ENCODE results near the gene COX7B2. TPM values are rescaled to one million over a fixed set of nuclear protein-coding genes. Genes with fewer than 3 reads are reported as not detected.
A peak's percentile ranks its signal among the peaks of the same experiment; 100 is the strongest.

The COX7B2 gene, protein sequence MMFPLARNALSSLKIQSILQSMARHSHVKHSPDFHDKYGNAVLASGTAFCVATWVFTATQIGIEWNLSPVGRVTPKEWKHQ
- not detected in 2 replicates for total RNA-seq (2014; rRNA removed; shearing (Covaris generic))

DNA sequence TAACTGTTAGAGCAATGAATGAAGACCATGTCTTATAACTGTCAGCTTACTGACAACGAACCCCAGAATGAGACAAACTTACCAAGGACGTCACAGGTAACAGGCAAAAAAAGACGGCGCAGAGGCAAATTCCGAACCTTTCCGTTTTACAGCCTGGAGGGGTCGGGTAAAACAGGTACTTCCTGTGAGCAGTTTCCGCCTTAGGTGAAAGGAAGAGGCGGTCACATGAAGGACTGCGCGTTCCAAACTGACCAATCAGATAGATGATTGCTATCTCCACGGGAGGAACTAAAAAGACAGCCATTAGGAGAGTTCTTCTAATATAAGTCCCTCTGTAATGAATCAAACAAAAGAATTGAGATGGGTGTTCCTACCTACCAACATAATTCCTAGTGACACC, at the start of gene COX7B2:
TSS of gene COX7B2 (minus strand) at position 168 of the 400 bp plus-strand sequence. CDS start 174,053 bp downstream, outside the sequence.
- Histone ChIP-seq H3K27ac (no peak within 1 kb of the TSS), H3K9me3 (replicated peaks) (no peaks in the 10 kb centered on the region), H3K36me3 (no peaks in the 10 kb centered on the region), H3K4me3 (no peak within 1 kb of the TSS), H3K27me3 (no peaks in the 10 kb centered on the region), H3K4me1 (no peaks in the 10 kb centered on the region)
- DNase-seq: no peak

DNA sequence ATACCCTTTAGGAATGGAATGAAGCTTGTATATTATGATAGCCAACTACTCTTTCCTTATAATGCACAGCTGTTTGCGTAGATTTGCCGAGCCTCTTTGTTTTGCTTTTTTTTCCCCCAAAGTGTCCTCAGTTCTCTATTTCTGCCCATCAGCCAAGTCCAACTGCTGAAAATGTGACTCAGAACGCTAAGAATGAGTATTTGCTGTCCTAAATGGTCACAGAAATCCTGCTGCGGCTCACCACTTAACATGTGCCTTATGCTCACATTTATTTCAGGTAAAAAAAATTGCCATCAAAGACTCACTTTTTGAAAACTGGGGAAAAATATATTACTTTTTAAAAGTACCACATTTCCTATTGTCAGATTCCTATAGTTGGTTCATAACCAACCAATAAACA, 47.4 kb upstream of the COX7B2 start:
- Histone ChIP-seq H3K27me3 (no peaks in the 10 kb centered on the region), H3K9me3 (replicated peaks) (no peaks in the 10 kb centered on the region), H3K4me3 (no peak overlapping the region), H3K4me1 (no peaks in the 10 kb centered on the region), H3K36me3 (no peaks in the 10 kb centered on the region), H3K27ac (no peak overlapping the region)
- no peak for DNase-seq

DNA sequence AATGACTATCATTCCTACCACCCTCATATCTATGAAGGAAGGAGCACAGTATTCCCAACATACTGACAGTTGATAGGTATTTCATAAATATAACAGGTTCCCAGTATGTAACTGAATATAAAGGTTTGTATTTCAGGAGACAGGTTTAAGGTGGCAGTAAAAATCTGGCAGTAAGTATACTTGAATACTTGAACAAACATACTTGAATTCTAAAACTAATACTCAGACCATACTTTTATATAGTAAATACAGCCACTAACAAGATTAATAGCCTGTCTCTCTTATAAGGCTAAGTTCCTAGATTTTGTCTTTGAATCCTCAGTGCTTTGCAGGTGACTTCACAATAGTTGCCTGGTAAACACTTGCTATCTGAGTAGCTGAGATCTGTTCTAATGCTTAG, 46.6 kb upstream of the COX7B2 start:
- Histone ChIP-seq H3K36me3 (no peaks in the 10 kb centered on the region), H3K27me3 (no peaks in the 10 kb centered on the region), H3K4me1 (no peaks in the 10 kb centered on the region), H3K9me3 (replicated peaks) (no peaks in the 10 kb centered on the region), H3K4me3 (no peak overlapping the region), H3K27ac (no peak overlapping the region)
- no peak for DNase-seq

DNA sequence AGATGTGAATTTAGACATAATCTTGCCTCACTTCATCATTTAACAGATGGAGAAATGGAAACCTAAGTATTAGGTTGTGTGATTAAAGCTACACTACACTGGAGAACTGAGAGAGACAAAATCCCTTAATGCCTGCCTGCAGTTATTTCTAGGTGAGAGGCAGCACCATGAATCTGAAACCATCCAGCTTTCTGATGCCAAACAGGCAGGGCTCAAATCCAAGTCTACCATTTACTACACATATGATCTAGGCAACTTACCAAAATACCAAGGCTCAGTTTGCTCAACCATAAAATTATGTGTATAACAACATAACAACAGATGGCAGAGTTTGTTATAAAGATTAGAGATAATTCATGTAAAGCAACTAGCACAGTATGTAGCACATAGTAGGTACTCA, 45.6 kb upstream of the COX7B2 start:
- DNase-seq: no peak
- no peaks in the 10 kb centered on the region for H3K27me3 ChIP-seq
- no peaks in the 10 kb centered on the region for H3K9me3 ChIP-seq (replicated peaks)
- no peak overlapping the region for H3K27ac ChIP-seq
- no peaks in the 10 kb centered on the region for H3K4me1 ChIP-seq
- H3K36me3 ChIP-seq: no peaks in the 10 kb centered on the region
- H3K4me3 ChIP-seq: no peak overlapping the region

DNA sequence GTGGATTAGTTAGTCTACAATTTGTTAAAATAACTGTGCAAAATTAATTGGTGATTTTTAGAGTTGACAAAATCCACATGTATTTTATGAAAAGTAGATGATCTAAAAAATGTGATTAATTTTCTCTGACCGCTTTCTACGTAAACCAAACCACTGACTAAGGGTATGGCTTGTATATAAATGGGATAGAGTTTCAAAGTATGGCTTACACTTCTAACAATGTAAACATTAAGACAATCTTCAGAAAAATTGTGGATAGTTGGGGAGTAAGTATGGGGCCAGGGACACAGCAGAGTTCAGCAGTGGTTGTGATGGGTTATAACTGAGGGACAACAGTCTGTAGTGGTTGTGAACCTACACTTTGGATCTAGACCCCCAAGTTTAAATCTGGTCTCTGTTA, 44.5 kb upstream of the COX7B2 start:
- H3K27ac ChIP-seq: no peak overlapping the region
- no peaks in the 10 kb centered on the region for H3K9me3 ChIP-seq (replicated peaks)
- H3K4me3 ChIP-seq: no peak overlapping the region
- H3K36me3 ChIP-seq: no peaks in the 10 kb centered on the region
- H3K27me3 ChIP-seq: no peaks in the 10 kb centered on the region
- no peak for DNase-seq
- no peaks in the 10 kb centered on the region for H3K4me1 ChIP-seq

DNA sequence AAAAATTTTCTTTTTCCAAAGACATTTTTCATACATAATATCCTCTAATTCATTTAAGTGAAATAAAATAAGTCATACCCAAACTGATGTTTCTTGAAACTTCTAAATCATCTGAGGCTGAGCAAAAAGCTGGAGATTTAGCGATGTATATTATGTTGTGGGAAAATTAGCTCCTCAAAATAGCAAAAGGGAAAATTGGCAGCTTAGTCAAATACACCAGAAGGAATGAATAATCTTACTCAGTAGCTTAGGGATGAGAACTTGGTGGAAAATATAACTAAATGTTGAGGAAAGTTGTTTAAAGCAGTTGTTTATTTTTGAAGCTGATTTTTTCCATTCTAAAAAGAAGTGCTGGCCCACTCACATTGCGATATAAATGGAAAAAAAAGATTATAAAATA, 43.4 kb upstream of the COX7B2 start:
- Histone ChIP-seq H3K4me1 (no peaks in the 10 kb centered on the region), H3K27me3 (no peaks in the 10 kb centered on the region), H3K27ac (no peak overlapping the region), H3K36me3 (no peaks in the 10 kb centered on the region), H3K9me3 (replicated peaks) (no peaks in the 10 kb centered on the region), H3K4me3 (no peak overlapping the region)
- DNase-seq: no peak

DNA sequence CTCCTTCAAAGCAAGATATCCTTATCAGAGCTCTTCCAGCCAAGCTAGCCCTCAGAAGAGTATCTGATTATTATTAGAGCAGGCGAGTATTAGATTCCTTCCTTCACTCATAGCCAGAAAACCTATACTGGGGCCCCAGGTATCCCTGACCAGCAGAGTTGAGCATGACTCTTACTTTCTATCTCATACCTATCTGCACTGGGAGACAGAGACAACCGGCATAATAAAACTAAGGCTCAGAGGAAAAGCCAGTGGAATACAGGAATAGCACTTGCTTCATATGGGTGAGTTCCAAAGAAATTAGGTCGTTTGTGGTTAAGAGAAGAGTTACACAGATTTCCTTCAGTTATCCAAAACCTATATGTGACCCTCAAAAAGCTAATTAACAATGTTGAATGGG, 41.8 kb upstream of the COX7B2 start:
- H3K4me3 ChIP-seq: no peak overlapping the region
- DNase-seq: no peak
- no peak overlapping the region for H3K27ac ChIP-seq
- no peaks in the 10 kb centered on the region for H3K4me1 ChIP-seq
- no peaks in the 10 kb centered on the region for H3K27me3 ChIP-seq
- H3K9me3 ChIP-seq (replicated peaks): no peaks in the 10 kb centered on the region
- H3K36me3 ChIP-seq: no peaks in the 10 kb centered on the region

DNA sequence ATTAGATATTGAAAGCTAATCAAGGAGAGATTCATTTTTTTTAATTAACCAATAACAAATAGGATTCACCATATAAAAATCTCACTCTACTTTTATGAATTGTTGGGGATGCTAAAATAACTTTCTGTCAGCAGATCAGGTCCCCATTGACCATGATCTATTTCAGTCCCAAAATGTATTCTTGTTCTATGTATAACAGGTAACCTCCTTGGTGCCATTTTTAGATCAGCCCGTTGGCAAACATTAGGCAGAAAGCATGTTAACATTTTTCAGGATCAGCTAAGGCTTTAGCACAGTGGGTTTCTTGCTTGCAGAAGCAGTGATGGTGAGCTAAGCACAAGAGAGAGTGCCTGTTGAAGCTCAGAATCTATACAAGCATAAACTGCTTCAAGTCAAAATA, 40.8 kb upstream of the COX7B2 start:
- Histone ChIP-seq H3K27ac (no peak overlapping the region), H3K9me3 (replicated peaks) (no peaks in the 10 kb centered on the region), H3K4me3 (no peak overlapping the region), H3K27me3 (no peaks in the 10 kb centered on the region), H3K36me3 (no peaks in the 10 kb centered on the region), H3K4me1 (no peaks in the 10 kb centered on the region)
- DNase-seq: no peak

DNA sequence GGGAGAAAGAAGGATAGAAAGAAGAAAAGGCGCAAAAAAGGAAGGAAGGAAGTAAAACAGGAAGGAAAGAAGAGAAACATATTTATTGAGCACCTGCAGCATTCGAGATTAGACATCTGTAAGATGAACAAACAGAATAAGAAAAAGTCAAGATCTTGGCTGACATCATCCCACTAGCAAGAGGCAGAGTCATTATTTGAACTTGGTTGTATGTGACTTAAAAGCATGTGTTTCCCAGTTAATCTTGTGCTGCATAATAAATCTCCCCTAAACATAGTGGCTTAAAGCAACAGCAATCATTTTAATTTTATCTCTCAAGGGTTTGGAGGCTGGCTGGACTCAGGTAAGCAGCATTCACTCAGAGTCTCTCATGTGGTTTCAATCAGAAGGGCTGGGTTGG, 38.5 kb upstream of the COX7B2 start:
- Histone ChIP-seq H3K36me3 (no peaks in the 10 kb centered on the region), H3K27ac (no peak overlapping the region), H3K9me3 (replicated peaks) (no peaks in the 10 kb centered on the region), H3K4me3 (no peak overlapping the region), H3K27me3 (no peaks in the 10 kb centered on the region), H3K4me1 (no peaks in the 10 kb centered on the region)
- no peak for DNase-seq

DNA sequence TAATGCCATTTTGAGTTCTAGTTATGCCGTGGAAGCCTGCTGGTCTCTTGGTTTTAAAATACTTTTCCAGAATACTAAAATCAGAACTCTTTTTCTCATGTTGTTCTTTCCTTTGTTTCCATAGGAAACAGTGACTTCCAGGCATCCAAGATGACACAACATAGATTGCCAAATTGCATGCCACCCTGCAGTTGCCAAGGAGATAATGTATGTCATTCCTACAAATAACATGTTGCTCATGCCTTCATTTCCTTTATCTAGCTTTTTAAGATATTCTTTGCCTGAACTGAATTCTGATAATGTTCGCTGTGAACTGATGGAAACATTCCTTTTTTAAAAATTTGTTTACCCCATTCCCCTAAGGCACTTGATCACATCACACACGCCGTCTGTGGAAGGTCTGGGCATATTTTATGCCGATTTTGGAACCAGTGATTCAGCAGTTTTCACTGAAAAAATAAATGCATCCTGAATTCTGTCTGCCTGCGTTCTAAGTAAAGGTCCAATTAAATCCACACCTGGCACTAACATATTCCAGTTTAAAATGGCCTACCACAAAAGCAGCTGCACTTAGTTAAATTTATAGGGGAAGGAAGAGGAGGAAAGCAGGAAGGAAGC, 38.0 kb upstream of the COX7B2 start:
- H3K27ac ChIP-seq: no peak overlapping the region
- H3K27me3 ChIP-seq: no peaks in the 10 kb centered on the region
- no peak overlapping the region for H3K4me3 ChIP-seq
- no peaks in the 10 kb centered on the region for H3K9me3 ChIP-seq (replicated peaks)
- H3K4me1 ChIP-seq: no peaks in the 10 kb centered on the region
- DNase-seq: no peak
- no peaks in the 10 kb centered on the region for H3K36me3 ChIP-seq

DNA sequence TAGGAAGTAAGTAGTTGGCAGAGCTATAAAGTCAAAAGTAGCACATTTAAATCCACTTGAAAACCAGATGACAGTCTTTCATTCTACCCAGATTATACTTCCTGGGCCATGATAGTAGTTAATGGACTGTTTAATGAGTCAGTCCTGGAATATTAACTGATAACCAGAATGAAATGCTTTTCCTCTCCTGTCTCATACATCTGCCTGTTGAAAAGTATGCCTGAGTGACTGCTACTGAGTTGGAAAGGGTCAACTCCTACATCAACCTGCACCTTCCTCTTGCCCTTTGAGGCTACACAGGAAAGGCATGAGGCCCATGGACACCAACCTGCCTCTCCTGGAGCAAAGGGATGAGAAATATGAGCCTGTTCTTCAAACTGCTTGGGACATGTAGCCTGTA, 36.0 kb upstream of the COX7B2 start:
- Histone ChIP-seq H3K4me1 (no peaks in the 10 kb centered on the region), H3K4me3 (no peak overlapping the region), H3K27ac (no peak overlapping the region), H3K36me3 (no peaks in the 10 kb centered on the region), H3K9me3 (replicated peaks) (no peaks in the 10 kb centered on the region), H3K27me3 (no peaks in the 10 kb centered on the region)
- DNase-seq: no peak

DNA sequence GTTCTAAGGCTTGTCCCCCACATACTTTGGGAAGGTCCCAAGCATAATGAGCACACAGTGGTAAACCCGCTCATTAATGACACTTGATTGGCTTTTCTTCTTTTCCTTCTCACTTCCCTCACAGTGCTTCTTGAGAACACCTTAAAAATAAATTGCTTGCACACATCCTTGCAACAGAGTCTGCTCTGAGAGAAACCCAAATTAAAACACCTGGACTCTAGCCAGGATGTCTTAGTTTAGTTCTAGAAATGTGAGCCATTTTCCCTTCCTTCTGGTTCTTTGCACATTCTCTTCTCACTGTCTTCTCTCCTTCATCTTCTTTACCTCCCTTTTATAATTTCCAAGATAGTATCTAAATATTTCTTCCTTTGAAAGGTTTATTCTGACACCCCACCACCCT, 35.3 kb upstream of the COX7B2 start:
- Histone ChIP-seq H3K27me3 (no peaks in the 10 kb centered on the region), H3K4me3 (no peak overlapping the region), H3K27ac (no peak overlapping the region), H3K9me3 (replicated peaks) (no peaks in the 10 kb centered on the region), H3K36me3 (no peaks in the 10 kb centered on the region), H3K4me1 (no peaks in the 10 kb centered on the region)
- no peak for DNase-seq

DNA sequence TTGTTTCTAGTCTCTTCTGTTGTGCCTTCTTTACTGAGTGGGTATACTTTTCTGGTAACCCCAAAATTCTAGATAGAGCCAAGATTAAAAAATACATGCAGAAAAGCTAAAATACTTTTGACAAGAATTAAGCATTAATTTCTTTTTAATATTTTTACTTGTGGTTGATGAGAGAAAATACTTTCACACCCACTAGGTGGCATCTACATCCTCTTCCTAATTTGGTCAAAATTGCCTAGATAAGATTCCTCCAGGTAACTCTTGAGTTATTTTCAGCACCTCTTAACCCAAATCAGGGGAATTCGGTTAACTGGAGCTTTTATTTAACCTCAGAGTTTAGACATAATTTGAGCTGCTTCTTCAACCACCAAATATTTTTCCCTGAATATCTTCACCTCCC, 28.4 kb upstream of the COX7B2 start:
- H3K27me3 ChIP-seq: no peaks in the 10 kb centered on the region
- DNase-seq: no peak
- H3K9me3 ChIP-seq (replicated peaks): no peaks in the 10 kb centered on the region
- no peaks in the 10 kb centered on the region for H3K36me3 ChIP-seq
- no peak overlapping the region for H3K27ac ChIP-seq
- H3K4me3 ChIP-seq: no peak overlapping the region
- H3K4me1 ChIP-seq: no peaks in the 10 kb centered on the region

DNA sequence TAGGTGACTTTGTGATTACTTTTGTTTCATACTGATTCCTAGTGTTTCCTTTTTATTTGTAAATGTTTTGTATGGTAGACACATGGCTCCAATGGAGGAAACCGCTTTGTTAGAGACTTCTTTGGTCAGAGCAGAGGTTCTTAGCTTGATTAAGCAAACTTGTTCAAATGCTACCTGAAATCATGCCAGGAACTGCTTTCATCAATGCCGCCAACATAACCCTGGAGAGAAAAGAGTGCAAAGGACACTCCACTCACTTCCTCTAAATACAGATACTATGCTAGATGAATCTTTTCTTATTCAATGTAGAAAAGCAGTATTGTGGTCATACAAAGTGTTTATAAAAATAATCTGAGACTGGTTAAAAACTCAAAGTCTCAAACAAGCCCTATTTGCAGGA, 25.7 kb upstream of the COX7B2 start:
- no peak overlapping the region for H3K4me3 ChIP-seq
- no peaks in the 10 kb centered on the region for H3K9me3 ChIP-seq (replicated peaks)
- H3K36me3 ChIP-seq: no peaks in the 10 kb centered on the region
- DNase-seq: no peak
- no peak overlapping the region for H3K27ac ChIP-seq
- no peaks in the 10 kb centered on the region for H3K4me1 ChIP-seq
- H3K27me3 ChIP-seq: no peaks in the 10 kb centered on the region

DNA sequence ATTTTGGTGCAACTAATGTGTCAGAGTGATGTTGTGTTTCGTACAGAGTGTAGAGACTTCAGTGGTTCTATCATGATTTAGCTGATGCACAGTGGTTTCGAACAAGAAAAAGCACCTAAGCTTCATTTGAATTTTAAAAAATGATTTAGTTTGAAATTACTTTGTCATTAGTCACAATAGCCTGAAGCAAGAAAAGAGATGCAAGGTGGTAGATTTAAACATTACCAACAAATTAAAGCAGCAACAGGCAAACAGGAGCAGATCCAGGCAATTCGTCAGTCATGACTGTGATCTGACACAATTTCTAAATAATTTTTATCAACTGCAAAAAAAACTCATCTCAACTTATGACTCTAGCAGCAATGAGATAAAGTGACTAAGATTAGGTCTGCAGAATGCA, 24.6 kb upstream of the COX7B2 start:
- H3K27me3 ChIP-seq: no peaks in the 10 kb centered on the region
- DNase-seq: no peak
- no peak overlapping the region for H3K4me3 ChIP-seq
- H3K9me3 ChIP-seq (replicated peaks): no peaks in the 10 kb centered on the region
- no peak overlapping the region for H3K27ac ChIP-seq
- H3K36me3 ChIP-seq: no peaks in the 10 kb centered on the region
- H3K4me1 ChIP-seq: no peaks in the 10 kb centered on the region

DNA sequence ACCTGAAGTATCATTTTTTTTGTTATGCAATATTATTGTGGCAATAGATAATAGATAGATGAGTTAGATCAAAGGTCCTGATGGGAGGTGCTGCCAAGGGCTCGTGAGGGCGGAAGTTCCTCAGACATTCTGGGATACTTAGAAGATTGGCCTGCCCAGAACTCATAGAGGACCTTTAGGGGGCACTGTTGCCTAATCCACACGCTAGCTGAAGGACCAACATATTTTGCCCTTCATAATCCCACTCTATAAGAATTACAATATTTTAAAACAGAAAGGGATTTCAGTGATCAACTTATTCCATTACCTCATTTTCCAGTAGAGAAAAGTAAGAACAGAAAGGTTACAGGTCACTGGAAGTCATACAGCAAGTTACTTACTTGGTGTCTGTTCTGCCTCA, 22.9 kb upstream of the COX7B2 start:
- H3K4me1 ChIP-seq: no peaks in the 10 kb centered on the region
- no peaks in the 10 kb centered on the region for H3K36me3 ChIP-seq
- no peak overlapping the region for H3K4me3 ChIP-seq
- H3K27me3 ChIP-seq: no peaks in the 10 kb centered on the region
- no peak overlapping the region for H3K27ac ChIP-seq
- H3K9me3 ChIP-seq (replicated peaks): no peaks in the 10 kb centered on the region
- DNase-seq: peak; percentile 8 to 58
